GM23338 (cell line): ENCODE data around the gene TAL2. TPM values are rescaled to one million over a fixed set of nuclear protein-coding genes. Genes with fewer than 3 reads are reported as not detected.

Experiments used
- ATAC-seq: fragments of 200-7000 bp; cut with Tn5 transposase; 3 replicates; pipeline ENCODE4 v1.9.1; 2020
- DNase-seq: peaks from one replicate; pipeline ENCODE4 v3.0.0-alpha.2; 2015; ENCODE audit warnings: low spot score
- H2AFZ ChIP-seq: fragments of 200-600 bp; sonication (generic); 2 replicates; pipeline ENCODE4 v1.8.0; 2016; ENCODE audit warnings: antibody characterized with exemption, mild to moderate bottlenecking, moderate library complexity
- H3F3A ChIP-seq: fragments of 200-600 bp; sonication (generic); replicated peaks from 2 replicates; pipeline ENCODE4 v1.8.0; 2017; ENCODE audit warnings: antibody characterized with exemption, mixed run types, low read depth
- H3K27ac ChIP-seq: fragments of 200-600 bp; sonication (generic); 2 replicates; pipeline ENCODE4 v1.6.1; 2016; ENCODE audit warnings: low read depth
- H3K27me3 ChIP-seq: fragments of 200-600 bp; sonication (generic); 2 replicates; pipeline ENCODE4 v1.8.0; 2016; ENCODE audit warnings: mild to moderate bottlenecking, mixed run types, moderate library complexity; ENCODE audit not compliant: insufficient read depth
- H3K36me3 ChIP-seq: fragments of 200-600 bp; sonication (generic); 2 replicates; pipeline ENCODE4 v1.8.0; 2016; ENCODE audit warnings: mild to moderate bottlenecking; ENCODE audit not compliant: insufficient read depth
- H3K4me1 ChIP-seq: fragments of 200-600 bp; sonication (generic); 2 replicates; pipeline ENCODE4 v1.8.0; 2016; ENCODE audit warnings: mild to moderate bottlenecking, moderate library complexity; ENCODE audit not compliant: insufficient read depth
- H3K4me2 ChIP-seq: fragments of 200-600 bp; sonication (generic); 2 replicates; pipeline ENCODE4 v1.7.1; 2017; ENCODE audit warnings: mixed run types
- H3K4me3 ChIP-seq: fragments of 200-600 bp; sonication (generic); 2 replicates; pipeline ENCODE4 v1.6.1; 2016; ENCODE audit warnings: mixed run types
- H3K79me2 ChIP-seq: fragments of 200-600 bp; sonication (generic); replicated peaks from 2 replicates; pipeline ENCODE4 v1.8.0; 2017; ENCODE audit warnings: mild to moderate bottlenecking; ENCODE audit not compliant: insufficient read depth
- H3K9me2 ChIP-seq: fragments of 200-600 bp; sonication (generic); 2 replicates; pipeline ENCODE4 v1.8.0; 2017; ENCODE audit not compliant: insufficient read depth
- H4K20me1 ChIP-seq: fragments of 200-600 bp; sonication (generic); replicated peaks from 2 replicates; pipeline ENCODE4 v1.8.0; 2017; ENCODE audit warnings: mild to moderate bottlenecking; ENCODE audit not compliant: insufficient read depth
- H3K27ac Mint-ChIP-seq: 2 replicates; pipeline ENCODE4 v1.8.0; 2020; ENCODE audit warnings: inconsistent platforms, mild to moderate bottlenecking, moderate library complexity, mixed read lengths
- H3K27me3 Mint-ChIP-seq: 3 replicates; pipeline ENCODE4 v1.8.0; 2022; ENCODE audit warnings: low read depth, mild to moderate bottlenecking, moderate library complexity, mixed read lengths, inconsistent platforms; ENCODE audit not compliant: insufficient read depth, poor library complexity
- H3K36me3 Mint-ChIP-seq: 3 replicates; pipeline ENCODE4 v1.8.0; 2021; ENCODE audit warnings: low read depth, mild to moderate bottlenecking, inconsistent platforms, moderate library complexity, mixed read lengths
- H3K4me1 Mint-ChIP-seq: 3 replicates; pipeline ENCODE4 v1.8.0; 2020; ENCODE audit warnings: mild to moderate bottlenecking, inconsistent platforms, mixed read lengths
- H3K4me3 Mint-ChIP-seq: 3 replicates; pipeline ENCODE4 v1.8.0; 2021; ENCODE audit warnings: moderate library complexity, mild to moderate bottlenecking, inconsistent platforms, mixed read lengths
- H3K9me3 Mint-ChIP-seq: 3 replicates; pipeline ENCODE4 v1.8.0; 2020; ENCODE audit warnings: moderate library complexity, mild to moderate bottlenecking, inconsistent platforms, mixed read lengths
- CREB1 ChIP-seq: fragments of 250-450 bp; sonication (Bioruptor Pico); IDR thresholded peaks from 2 replicates; pipeline ENCODE4 v1.5.0; 2020; ENCODE audit warnings: low read depth, mild to moderate bottlenecking, moderate library complexity
- EZH2 ChIP-seq: fragments of 200-600 bp; sonication (generic); IDR thresholded peaks from one replicate; pipeline ENCODE4 v1.8.0; 2017; ENCODE audit warnings: antibody characterized with exemption, mild to moderate bottlenecking, low read depth; ENCODE audit not compliant: unreplicated experiment
- EZH2phosphoT487 ChIP-seq: fragments of 200-600 bp; sonication (generic); IDR thresholded peaks from one replicate; pipeline ENCODE4 v1.8.1; 2018; ENCODE audit warnings: antibody characterized with exemption; ENCODE audit not compliant: unreplicated experiment
- NANOG ChIP-seq: IDR thresholded peaks from 2 replicates; pipeline ENCODE4 v1.6.1; 2016; ENCODE audit warnings: antibody characterized with exemption, borderline replicate concordance
- ZNF114 ChIP-seq: fragments of 250-450 bp; sonication (Bioruptor Pico); IDR thresholded peaks from 2 replicates; pipeline ENCODE4 v1.5.0; 2020; ENCODE audit warnings: mild to moderate bottlenecking, moderate library complexity
- ZNF331 ChIP-seq: fragments of 250-450 bp; sonication (Bioruptor Pico); IDR thresholded peaks from 2 replicates; pipeline ENCODE4 v1.5.0; 2020; ENCODE audit warnings: low read depth, mild to moderate bottlenecking, moderate library complexity
- polyA plus RNA-seq: library from polyadenylated mRNA; unstranded; fragments of >200 nt; fragmentation: Nextera tagmentation; extraction: Ambion mirVana; gene quantifications from 2 replicates; pipeline ENCODE4 v1.2.1, GENCODE V29; 2016
- total RNA-seq: library from RNA; depleted of rRNA; stranded (reverse); fragments of >200 nt; shearing (Covaris generic); gene quantifications from 2 replicates; pipeline ENCODE4 v1.2.3, GENCODE V29; 2014
- TF ChIP-seq, protein P1 (sequence below), 2 experiments: fragments of 200-600 bp in 1 of 2; sonication (generic) in 1 of 2; conservative IDR thresholded peaks; 2 replicates each; pipeline versions ENCODE4 v1.5.1 to v1.6.1; 2016 to 2017; ENCODE audit warnings: antibody characterized with exemption in 2 of 2, low read depth in 2 of 2, mild to moderate bottlenecking in 2 of 2, moderate library complexity in 1 of 2
- TF ChIP-seq, protein P2 (sequence below): IDR thresholded peaks from 2 replicates; pipeline ENCODE4 v1.6.1; 2016; ENCODE audit warnings: antibody characterized with exemption

TAL2 gene
- total and polyA plus RNA-seq, 2 experiments from 2014 or later: 0.79 TPM; not detected in 1

DNA sequence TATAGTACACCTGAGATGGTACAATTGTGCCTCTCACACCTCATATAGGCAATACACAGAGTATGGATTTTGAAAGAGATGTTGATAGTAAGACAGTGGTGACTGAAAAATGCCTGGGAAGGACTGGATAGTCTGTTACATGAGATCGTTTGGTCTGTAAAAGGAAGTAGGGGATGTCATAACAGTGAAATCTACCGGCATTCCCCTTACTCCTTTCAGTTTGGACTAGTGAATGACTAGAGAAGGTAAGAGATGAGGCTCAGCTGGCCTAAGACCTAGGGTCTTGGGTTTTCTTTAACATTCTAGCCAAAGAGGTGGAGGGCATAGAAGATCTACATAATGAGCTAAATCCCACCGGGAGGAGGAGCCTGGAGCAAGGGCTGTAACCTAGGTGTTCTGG, 8.1 kb downstream of the TAL2 start:
- H3F3A ChIP-seq: no peaks in the 10 kb centered on the region
- Mint-ChIP-seq H3K27me3 (no peaks in the 10 kb centered on the region), H3K36me3 (no peaks in the 10 kb centered on the region), H3K9me3 (no peaks in the 10 kb centered on the region), H3K4me3 (no peak overlapping the region), H3K27ac (no peak overlapping the region), H3K4me1 (peaks cover 5% of the 10 kb centered on the region; the same call in 2 of the 3 replicates)
- H3K4me3 ChIP-seq: no peak overlapping the region
- H3K4me1 ChIP-seq: no peaks in the 10 kb centered on the region
- no peaks in the 10 kb centered on the region for H3K9me2 ChIP-seq
- H3K27ac ChIP-seq: no peak overlapping the region
- H3K4me2 ChIP-seq: no peak overlapping the region
- ATAC-seq (no peak), DNase-seq (no peak)
- H3K27me3 ChIP-seq: no peaks in the 10 kb centered on the region
- no peaks in the 10 kb centered on the region for H3K36me3 ChIP-seq
- no peaks in the 10 kb centered on the region for H3K79me2 ChIP-seq
- no peaks in the 10 kb centered on the region for H4K20me1 ChIP-seq
- peak overlapping the region; percentile 54; the same call in 1 of the 2 replicates for H2AFZ ChIP-seq
- TF ChIP-seq ZNF331 (CRISPR knock-in tag) (no peak), EZH2phosphoT487 (no peak)
- TF ChIP-seq, protein P1, sequence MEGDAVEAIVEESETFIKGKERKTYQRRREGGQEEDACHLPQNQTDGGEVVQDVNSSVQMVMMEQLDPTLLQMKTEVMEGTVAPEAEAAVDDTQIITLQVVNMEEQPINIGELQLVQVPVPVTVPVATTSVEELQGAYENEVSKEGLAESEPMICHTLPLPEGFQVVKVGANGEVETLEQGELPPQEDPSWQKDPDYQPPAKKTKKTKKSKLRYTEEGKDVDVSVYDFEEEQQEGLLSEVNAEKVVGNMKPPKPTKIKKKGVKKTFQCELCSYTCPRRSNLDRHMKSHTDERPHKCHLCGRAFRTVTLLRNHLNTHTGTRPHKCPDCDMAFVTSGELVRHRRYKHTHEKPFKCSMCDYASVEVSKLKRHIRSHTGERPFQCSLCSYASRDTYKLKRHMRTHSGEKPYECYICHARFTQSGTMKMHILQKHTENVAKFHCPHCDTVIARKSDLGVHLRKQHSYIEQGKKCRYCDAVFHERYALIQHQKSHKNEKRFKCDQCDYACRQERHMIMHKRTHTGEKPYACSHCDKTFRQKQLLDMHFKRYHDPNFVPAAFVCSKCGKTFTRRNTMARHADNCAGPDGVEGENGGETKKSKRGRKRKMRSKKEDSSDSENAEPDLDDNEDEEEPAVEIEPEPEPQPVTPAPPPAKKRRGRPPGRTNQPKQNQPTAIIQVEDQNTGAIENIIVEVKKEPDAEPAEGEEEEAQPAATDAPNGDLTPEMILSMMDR (conservative IDR thresholded peaks at IDR 0.05; ENCODE audit: low read depth in 2 of 2): no peak
- TF ChIP-seq, protein P2, sequence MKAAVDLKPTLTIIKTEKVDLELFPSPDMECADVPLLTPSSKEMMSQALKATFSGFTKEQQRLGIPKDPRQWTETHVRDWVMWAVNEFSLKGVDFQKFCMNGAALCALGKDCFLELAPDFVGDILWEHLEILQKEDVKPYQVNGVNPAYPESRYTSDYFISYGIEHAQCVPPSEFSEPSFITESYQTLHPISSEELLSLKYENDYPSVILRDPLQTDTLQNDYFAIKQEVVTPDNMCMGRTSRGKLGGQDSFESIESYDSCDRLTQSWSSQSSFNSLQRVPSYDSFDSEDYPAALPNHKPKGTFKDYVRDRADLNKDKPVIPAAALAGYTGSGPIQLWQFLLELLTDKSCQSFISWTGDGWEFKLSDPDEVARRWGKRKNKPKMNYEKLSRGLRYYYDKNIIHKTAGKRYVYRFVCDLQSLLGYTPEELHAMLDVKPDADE: no peak

DNA sequence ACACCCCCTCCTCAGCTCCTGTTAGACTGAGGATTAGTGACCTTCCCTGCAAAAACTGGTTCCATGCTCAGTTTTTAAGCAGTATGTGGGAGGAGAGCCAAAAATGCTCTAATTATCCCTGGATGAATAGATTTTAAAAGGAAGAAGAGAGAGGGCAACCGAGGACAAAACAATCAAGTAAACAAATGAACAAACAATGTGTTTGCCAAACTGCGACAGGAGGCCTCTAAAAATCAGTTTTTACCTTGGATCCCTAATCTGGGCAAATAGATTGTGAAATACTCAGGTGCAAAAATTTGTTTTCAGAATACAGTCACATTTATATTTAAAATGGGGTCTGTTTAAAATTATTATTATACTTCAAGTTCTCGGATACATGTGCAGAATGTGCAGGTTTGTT, 8.5 kb downstream of the TAL2 start:
- H3K36me3 ChIP-seq: no peaks in the 10 kb centered on the region
- H4K20me1 ChIP-seq: no peaks in the 10 kb centered on the region
- H3K4me1 ChIP-seq: no peaks in the 10 kb centered on the region
- no peaks in the 10 kb centered on the region for H3K9me2 ChIP-seq
- no peak overlapping the region for H3K4me3 ChIP-seq
- H3K9me3 Mint-ChIP-seq: no peaks in the 10 kb centered on the region
- H3K27ac Mint-ChIP-seq: no peak overlapping the region
- H3K4me2 ChIP-seq: no peak overlapping the region
- H3K4me1 Mint-ChIP-seq: peaks cover 5% of the 10 kb centered on the region; the same call in 2 of the 3 replicates
- TF ChIP-seq CREB1 (CRISPR knock-in tag) (no peak), NANOG (no peak), EZH2phosphoT487 (no peak), EZH2 (no peak)
- no peaks in the 10 kb centered on the region for H3K36me3 Mint-ChIP-seq
- no peaks in the 10 kb centered on the region for H3K27me3 ChIP-seq
- no peaks in the 10 kb centered on the region for H3K27me3 Mint-ChIP-seq
- no peak overlapping the region for H3K27ac ChIP-seq
- no peaks in the 10 kb centered on the region for H3K79me2 ChIP-seq
- no peak for DNase-seq
- H3F3A ChIP-seq: no peaks in the 10 kb centered on the region
- H3K4me3 Mint-ChIP-seq: no peak overlapping the region
- no peak overlapping the region for H2AFZ ChIP-seq
- ATAC-seq: no peak

DNA sequence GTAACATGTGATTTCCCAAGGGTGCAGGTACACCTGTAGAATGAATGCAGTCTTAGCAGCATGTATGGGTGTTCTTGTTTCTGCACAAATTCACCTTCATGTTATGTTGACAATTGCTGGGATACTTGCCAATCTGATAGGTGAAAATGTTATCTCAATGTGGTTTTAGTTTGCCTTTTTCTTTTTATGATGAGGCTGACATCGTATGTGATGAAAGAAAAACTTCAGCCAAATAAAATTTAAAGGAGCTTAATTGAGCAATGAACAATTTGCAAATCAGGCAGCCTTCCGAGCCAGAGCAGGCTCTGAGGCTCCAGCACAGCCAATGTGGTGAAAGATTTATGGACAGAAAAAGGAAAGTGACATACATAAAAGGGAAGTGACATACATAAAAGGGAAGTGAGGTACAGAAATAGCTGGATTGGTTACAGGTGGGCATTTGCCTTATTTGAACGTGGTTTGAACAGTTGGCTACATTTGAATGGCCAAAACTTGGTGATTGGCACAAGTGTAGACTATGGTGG, 10.5 kb downstream of the TAL2 start:
- 0 out of 2 replicates have a peak overlapping the region, but pooled peaks have one; percentile 8 for H2AFZ ChIP-seq
- Mint-ChIP-seq H3K9me3 (no peaks in the 10 kb centered on the region), H3K4me1 (peaks cover 5% of the 10 kb centered on the region; the same call in 2 of the 3 replicates), H3K27ac (no peak overlapping the region), H3K4me3 (no peak overlapping the region), H3K27me3 (peaks cover 3% of the 10 kb centered on the region), H3K36me3 (no peaks in the 10 kb centered on the region)
- no peaks in the 10 kb centered on the region for H3K27me3 ChIP-seq
- no peak overlapping the region for H3K4me2 ChIP-seq
- H3K79me2 ChIP-seq: no peaks in the 10 kb centered on the region
- H3K9me2 ChIP-seq: no peaks in the 10 kb centered on the region
- no peaks in the 10 kb centered on the region for H3K4me1 ChIP-seq
- H3K27ac ChIP-seq: no peak overlapping the region
- no peaks in the 10 kb centered on the region for H3K36me3 ChIP-seq
- H3F3A ChIP-seq: no peaks in the 10 kb centered on the region
- no peaks in the 10 kb centered on the region for H4K20me1 ChIP-seq
- no peak for ATAC-seq
- H3K4me3 ChIP-seq: no peak overlapping the region
- no peak for DNase-seq
- TF ChIP-seq ZNF114 (CRISPR knock-in tag) (no peak), EZH2phosphoT487 (no peak), CREB1 (CRISPR knock-in tag) (no peak), NANOG (no peak)
- TF ChIP-seq, protein P1 (conservative IDR thresholded peaks at IDR 0.05; ENCODE audit: low read depth in 2 of 2): no peak
- TF ChIP-seq, protein P2: no peak
